Retinal pigment epithelial cell (primary cell): ENCODE data around the gene ZNF862.

ENCODE experiments used
- DNase-seq: peaks from one replicate; pipeline ENCODE4 v3.0.0-alpha.2; 2010; ENCODE audit warnings: low read depth
- H3K4me3 ChIP-seq: 2 replicates; pipeline ENCODE4 v1.5.1; 2011; ENCODE audit warnings: mild to moderate bottlenecking, low read length, control low read depth, moderate library complexity
- CTCF ChIP-seq: conservative IDR thresholded peaks from 2 replicates; pipeline ENCODE4 v1.5.1; 2011; ENCODE audit warnings: low read depth, low read length, control low read depth, inconsistent platforms

Gene ZNF862

GRCh38 chr7:149846436-149847046 is 8.4 kb downstream of the ZNF862 start:
- no peak overlapping the region for H3K4me3 ChIP-seq
- no peak for TF ChIP-seq CTCF

GRCh38 chr7:149849174-149849573 is 11.0 kb downstream of the ZNF862 start:
- no peak for TF ChIP-seq CTCF
- H3K4me3 ChIP-seq, result no peak overlapping the region
- DNase-seq, result no peak

More at GRCh38 chr7:149846436-149847046, 8.4 kb downstream of the ZNF862 start:
- DNase-seq, result no peak

- DNase-seq, result no peak
- no peak overlapping the region for H3K4me3 ChIP-seq
- no peak for TF ChIP-seq CTCF
Measured at GRCh38 chr7:149850007-149850594, 11.9 kb downstream of the ZNF862 start.

- no peak for DNase-seq
- no peak for TF ChIP-seq CTCF
- H3K4me3 ChIP-seq, result no peak overlapping the region
Measured at GRCh38 chr7:149850716-149851115, 12.5 kb downstream of the ZNF862 start.

- H3K4me3 ChIP-seq, result no peak overlapping the region
- TF ChIP-seq CTCF, result no peak
- no peak for DNase-seq
Measured at GRCh38 chr7:149851449-149851848, 13.3 kb downstream of the ZNF862 start.

GRCh38 chr7:149853157-149853556 is 15.0 kb downstream of the ZNF862 start:
- H3K4me3 ChIP-seq, result no peak overlapping the region
- DNase-seq, result no peak
- no peak for TF ChIP-seq CTCF
